Peyer's patch (tissue), 4 donors: ENCODE data around the gene RIN1.

ENCODE experiments used
- POLR2A ChIP-seq, 2 donors: fragments of 450-650 bp; IDR thresholded peaks; one replicate each; pipeline ENCODE4 v1.5.1; 2017; ENCODE audit warnings: antibody characterized with exemption in 2 of 2, mild to moderate bottlenecking in 2 of 2, moderate library complexity in 2 of 2
- TF ChIP-seq, protein P1 (sequence below), 6 experiments: fragments of 450-650 bp in 4 of 6; fragments of 200-600 bp in 2 of 6; sonication (generic) in 1 of 6; IDR thresholded peaks; one replicate each; pipeline ENCODE4 v1.5.1; 2017 to 2019; ENCODE audit warnings: antibody characterized with exemption in 6 of 6, mild to moderate bottlenecking in 3 of 6, moderate library complexity in 1 of 6

DNA sequence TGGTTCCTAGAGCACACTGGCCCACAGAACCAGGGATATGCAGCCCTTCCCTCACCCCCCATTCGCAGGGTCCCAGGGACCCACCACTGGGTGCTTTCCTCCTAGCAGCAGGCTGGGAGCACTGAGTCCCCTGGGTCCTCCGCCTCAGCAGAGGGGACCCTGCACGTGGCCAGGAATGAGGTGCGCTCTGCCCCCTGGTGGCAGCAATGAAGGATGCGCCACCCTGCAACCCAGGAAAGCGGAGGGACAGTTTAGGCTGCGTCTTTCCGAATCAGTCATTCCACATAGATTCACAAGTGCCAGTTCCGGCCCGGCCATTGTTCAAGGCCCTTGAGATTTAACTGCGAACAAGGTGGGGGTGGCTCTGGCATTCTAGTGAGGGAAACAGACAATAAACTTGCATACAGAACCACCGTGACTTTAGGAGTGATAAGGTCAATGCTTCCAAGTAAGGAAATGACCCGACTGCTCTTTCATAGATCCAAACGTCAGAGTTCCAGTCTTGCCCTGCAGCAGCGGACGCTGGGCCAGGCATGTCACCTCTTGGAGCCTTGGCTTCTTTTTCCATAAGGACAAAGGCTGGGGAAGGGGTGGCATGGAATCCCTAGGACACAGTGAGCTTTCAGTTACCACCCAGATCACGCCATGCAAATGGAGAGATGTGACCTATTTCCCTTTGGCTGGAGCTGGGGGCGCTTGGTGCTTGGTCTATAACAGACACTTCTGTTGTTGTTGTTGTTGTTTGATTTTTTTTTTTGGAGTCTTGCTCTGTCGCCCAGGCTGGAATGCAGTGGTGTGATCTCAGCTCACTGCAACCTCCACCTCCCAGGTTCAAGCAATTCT lies 7.7 kb downstream of the RIN1 start:
- TF ChIP-seq, protein P1, sequence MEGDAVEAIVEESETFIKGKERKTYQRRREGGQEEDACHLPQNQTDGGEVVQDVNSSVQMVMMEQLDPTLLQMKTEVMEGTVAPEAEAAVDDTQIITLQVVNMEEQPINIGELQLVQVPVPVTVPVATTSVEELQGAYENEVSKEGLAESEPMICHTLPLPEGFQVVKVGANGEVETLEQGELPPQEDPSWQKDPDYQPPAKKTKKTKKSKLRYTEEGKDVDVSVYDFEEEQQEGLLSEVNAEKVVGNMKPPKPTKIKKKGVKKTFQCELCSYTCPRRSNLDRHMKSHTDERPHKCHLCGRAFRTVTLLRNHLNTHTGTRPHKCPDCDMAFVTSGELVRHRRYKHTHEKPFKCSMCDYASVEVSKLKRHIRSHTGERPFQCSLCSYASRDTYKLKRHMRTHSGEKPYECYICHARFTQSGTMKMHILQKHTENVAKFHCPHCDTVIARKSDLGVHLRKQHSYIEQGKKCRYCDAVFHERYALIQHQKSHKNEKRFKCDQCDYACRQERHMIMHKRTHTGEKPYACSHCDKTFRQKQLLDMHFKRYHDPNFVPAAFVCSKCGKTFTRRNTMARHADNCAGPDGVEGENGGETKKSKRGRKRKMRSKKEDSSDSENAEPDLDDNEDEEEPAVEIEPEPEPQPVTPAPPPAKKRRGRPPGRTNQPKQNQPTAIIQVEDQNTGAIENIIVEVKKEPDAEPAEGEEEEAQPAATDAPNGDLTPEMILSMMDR (IDR thresholded peaks at IDR 0.05) = peak; percentile 91 to 98 (median 96)
- TF ChIP-seq POLR2A (IDR thresholded peaks at IDR 0.05) = no peak
